Measurements from ENCODE around the gene CSNK2A3.
A peak's percentile ranks its signal among the peaks of the same experiment; 100 is the strongest.
"Not testable (repeated sequence)": the region's sequence is repeated elsewhere in the genome, so short reads cannot be mapped to it uniquely, and the experiment has no call there.

Gene CSNK2A3

GRCh38 chr11:11352878-11353277 lies at the start of gene CSNK2A3:
CSNK2A3 (minus strand) TSS chr11:11353250; CDS start chr11:11353119, 131 bp downstream.
- DNase-seq, result not testable (repeated sequence)

- DNase-seq, result no peak
Observed at GRCh38 chr11:11401960-11402535, 49.0 kb upstream of the CSNK2A3 start.

GRCh38 chr11:11400635-11401232 lies 47.7 kb upstream of the CSNK2A3 start:
- DNase-seq, result no peak

GRCh38 chr11:11400121-11400520 lies 47.1 kb upstream of the CSNK2A3 start:
- no peak for DNase-seq

GRCh38 chr11:11397781-11398180 lies 44.7 kb upstream of the CSNK2A3 start:
- no peak for DNase-seq

GRCh38 chr11:11397036-11397415 lies 44.0 kb upstream of the CSNK2A3 start:
- DNase-seq, result no peak

GRCh38 chr11:11396301-11397035 lies 43.4 kb upstream of the CSNK2A3 start:
- DNase-seq, result peak; percentile 78

GRCh38 chr11:11395126-11395525 lies 42.1 kb upstream of the CSNK2A3 start:
- no peak for DNase-seq

GRCh38 chr11:11394241-11394640 lies 41.2 kb upstream of the CSNK2A3 start:
- no peak for DNase-seq

GRCh38 chr11:11391796-11392463 lies 38.9 kb upstream of the CSNK2A3 start:
- DNase-seq, result peak; percentile 37

GRCh38 chr11:11391169-11391568 lies 38.1 kb upstream of the CSNK2A3 start:
- no peak for DNase-seq

GRCh38 chr11:11390068-11390771 lies 37.2 kb upstream of the CSNK2A3 start:
- no peak for DNase-seq

GRCh38 chr11:11389238-11389637 lies 36.2 kb upstream of the CSNK2A3 start:
- DNase-seq, result no peak

- DNase-seq, result no peak
Observed at GRCh38 chr11:11387622-11388305, 34.7 kb upstream of the CSNK2A3 start.

GRCh38 chr11:11387207-11387606 lies 34.2 kb upstream of the CSNK2A3 start:
- DNase-seq, result no peak

GRCh38 chr11:11384829-11385228 lies 31.8 kb upstream of the CSNK2A3 start:
- no peak for DNase-seq

- DNase-seq, result no peak
Observed at GRCh38 chr11:11383995-11384394, 30.9 kb upstream of the CSNK2A3 start.

- no peak for DNase-seq
Observed at GRCh38 chr11:11382858-11383532, 29.9 kb upstream of the CSNK2A3 start.

- no peak for DNase-seq
Observed at GRCh38 chr11:11381471-11382105, 28.5 kb upstream of the CSNK2A3 start.

- no peak for DNase-seq
Observed at GRCh38 chr11:11380883-11381282, 27.8 kb upstream of the CSNK2A3 start.

- no peak for DNase-seq
Observed at GRCh38 chr11:11380340-11380739, 27.3 kb upstream of the CSNK2A3 start.

Data from femur (tissue), 1 donor.